B cell (primary cell): Measurements from ENCODE around the gene IMPA2.

ENCODE experiments used
- EZH2 ChIP-seq: IDR thresholded peaks from 2 replicates; pipeline ENCODE4 v1.6.1; 2012; ENCODE audit warnings: borderline replicate concordance, low read depth, mild to moderate bottlenecking, moderate library complexity, low read length; ENCODE audit not compliant: insufficient read depth, poor library complexity, severe bottlenecking
- TF ChIP-seq, protein P1 (sequence below): fragments of 200-600 bp; IDR thresholded peaks from one replicate; pipeline ENCODE4 v1.8.0; 2022; ENCODE audit warnings: antibody characterized with exemption, mild to moderate bottlenecking

DNA sequence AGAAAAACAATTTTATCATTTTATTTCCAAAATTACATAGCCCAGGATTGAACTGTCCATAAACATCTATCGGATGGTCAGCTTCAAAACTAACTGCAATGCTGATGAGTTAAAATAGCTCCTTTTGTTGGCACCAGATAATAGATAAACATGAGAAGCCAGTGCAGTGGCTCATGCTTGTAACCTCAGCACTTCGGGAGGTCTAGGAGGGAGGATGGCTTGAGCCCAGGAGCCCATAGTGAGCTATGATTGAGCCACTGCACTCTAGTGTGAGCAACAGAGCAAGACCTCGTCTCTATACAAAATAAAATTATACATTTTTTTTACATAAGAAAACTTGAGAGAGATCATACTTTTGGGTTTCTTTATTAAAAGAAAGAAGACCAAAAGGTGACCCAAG lies 34.6 kb upstream of the IMPA2 start:
- TF ChIP-seq, protein P1, sequence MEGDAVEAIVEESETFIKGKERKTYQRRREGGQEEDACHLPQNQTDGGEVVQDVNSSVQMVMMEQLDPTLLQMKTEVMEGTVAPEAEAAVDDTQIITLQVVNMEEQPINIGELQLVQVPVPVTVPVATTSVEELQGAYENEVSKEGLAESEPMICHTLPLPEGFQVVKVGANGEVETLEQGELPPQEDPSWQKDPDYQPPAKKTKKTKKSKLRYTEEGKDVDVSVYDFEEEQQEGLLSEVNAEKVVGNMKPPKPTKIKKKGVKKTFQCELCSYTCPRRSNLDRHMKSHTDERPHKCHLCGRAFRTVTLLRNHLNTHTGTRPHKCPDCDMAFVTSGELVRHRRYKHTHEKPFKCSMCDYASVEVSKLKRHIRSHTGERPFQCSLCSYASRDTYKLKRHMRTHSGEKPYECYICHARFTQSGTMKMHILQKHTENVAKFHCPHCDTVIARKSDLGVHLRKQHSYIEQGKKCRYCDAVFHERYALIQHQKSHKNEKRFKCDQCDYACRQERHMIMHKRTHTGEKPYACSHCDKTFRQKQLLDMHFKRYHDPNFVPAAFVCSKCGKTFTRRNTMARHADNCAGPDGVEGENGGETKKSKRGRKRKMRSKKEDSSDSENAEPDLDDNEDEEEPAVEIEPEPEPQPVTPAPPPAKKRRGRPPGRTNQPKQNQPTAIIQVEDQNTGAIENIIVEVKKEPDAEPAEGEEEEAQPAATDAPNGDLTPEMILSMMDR: no peak
- no peak for TF ChIP-seq EZH2
